ENCODE results near the gene MACROD2. TPM values are rescaled to one million over a fixed set of nuclear protein-coding genes. Genes with fewer than 3 reads are reported as not detected.

MACROD2 gene
- total RNA-seq, 4 donors from 2014 or later = 2.9 to 11.3 (median 8.0) TPM

DNA sequence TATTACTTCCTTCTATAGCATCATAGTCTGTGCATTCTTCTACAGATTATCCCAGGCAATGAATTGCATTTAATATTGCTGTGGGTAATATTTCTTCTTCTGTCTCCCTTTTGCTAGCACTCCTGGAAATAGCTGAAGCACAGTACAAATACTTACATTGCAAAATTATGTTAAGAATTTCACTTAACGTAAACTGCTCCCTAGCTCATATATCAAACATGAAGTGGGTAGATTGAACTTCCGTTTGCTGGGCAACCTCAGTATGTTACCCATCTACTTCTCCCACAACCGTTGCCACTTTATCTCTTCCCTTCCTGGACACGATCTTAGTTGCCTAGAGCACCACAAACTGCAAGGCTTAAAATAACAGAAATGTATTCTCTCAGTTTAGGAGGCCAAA is 1614.6 kb downstream of the MACROD2 start:
- TF ChIP-seq, protein P1, sequence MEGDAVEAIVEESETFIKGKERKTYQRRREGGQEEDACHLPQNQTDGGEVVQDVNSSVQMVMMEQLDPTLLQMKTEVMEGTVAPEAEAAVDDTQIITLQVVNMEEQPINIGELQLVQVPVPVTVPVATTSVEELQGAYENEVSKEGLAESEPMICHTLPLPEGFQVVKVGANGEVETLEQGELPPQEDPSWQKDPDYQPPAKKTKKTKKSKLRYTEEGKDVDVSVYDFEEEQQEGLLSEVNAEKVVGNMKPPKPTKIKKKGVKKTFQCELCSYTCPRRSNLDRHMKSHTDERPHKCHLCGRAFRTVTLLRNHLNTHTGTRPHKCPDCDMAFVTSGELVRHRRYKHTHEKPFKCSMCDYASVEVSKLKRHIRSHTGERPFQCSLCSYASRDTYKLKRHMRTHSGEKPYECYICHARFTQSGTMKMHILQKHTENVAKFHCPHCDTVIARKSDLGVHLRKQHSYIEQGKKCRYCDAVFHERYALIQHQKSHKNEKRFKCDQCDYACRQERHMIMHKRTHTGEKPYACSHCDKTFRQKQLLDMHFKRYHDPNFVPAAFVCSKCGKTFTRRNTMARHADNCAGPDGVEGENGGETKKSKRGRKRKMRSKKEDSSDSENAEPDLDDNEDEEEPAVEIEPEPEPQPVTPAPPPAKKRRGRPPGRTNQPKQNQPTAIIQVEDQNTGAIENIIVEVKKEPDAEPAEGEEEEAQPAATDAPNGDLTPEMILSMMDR (IDR thresholded peaks at IDR 0.05; ENCODE audit: low read depth) = no peak

DNA sequence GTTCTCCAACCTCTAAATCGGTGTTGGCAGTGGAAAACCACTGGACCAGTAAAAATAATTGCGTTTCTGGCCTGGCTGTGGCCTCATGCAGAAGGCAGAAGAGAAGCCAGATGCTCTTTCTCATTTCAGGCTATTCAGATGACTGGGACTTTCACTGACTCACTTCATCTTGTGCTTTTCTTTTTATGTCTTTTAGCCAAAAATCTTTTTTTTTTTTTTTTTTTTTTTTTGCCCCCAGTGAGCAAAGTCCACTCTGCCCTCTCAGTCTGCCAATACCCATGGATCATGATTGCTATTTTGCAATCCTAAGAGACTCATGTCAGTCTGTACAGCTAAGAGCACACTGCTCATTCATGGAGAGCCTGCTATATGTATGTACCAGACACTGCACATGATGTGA is 1615.5 kb downstream of the MACROD2 start:
- TF ChIP-seq, protein P1 (IDR thresholded peaks at IDR 0.05; ENCODE audit: low read depth) = no peak

DNA sequence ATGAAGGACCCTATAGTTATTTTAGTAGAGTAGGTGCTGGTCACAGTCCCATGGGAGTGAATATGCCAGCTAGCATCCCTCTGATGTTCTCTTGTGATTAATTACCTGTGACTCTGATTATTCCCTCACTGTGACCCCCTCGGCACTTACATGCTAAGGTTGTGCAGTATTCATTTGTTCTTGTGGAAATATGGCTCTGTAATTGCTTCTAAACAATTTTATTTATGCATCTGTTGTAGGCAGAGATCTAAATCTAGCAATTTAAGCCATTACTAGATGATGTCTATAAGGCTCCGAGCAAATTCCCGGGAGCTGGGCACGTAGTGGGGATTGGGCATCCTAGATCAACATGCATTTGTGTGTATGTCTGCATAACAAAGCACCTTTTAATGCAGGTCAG is 1616.2 kb downstream of the MACROD2 start:
- TF ChIP-seq, protein P1 (IDR thresholded peaks at IDR 0.05; ENCODE audit: low read depth) = no peak

DNA sequence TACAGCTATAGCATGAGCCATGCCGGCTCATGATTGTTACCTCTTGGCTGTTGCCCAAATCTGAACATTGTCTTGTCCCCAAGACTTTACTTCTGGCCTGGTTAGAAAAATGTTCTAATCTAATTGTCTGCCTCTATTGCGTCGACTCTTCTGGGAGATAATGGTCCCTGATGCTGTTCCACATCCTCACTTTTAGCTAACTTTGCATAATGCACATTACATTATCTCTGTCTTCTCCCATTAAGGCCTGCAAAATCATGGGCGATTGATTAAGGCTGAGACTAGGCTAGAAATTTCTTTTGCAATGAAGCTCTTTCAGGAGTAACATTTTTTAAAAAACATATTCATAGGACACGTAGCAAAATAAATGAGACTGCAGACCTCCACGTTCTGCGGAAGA is 1616.9 kb downstream of the MACROD2 start:
- TF ChIP-seq, protein P1 (IDR thresholded peaks at IDR 0.05; ENCODE audit: low read depth) = no peak

DNA sequence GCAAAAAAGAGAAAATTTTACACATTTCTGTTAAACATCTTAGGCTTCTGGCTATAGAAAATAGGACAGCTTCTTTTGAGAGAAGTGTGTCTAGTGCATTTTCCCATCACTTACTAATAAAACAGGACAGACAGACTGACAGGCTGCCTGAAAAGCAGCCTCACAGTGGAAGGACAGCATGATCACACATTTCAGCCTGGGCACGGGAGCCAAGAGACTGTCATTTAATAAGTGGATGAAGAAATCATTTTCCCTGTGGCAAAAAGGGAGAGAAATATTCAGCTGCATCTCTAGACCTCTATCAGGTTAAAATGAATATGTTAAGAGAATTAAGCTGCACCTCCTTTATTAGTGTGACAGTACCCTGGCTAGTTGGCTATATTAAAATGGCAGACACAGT is 1617.5 kb downstream of the MACROD2 start:
- TF ChIP-seq, protein P1 (IDR thresholded peaks at IDR 0.05; ENCODE audit: low read depth) = no peak

DNA sequence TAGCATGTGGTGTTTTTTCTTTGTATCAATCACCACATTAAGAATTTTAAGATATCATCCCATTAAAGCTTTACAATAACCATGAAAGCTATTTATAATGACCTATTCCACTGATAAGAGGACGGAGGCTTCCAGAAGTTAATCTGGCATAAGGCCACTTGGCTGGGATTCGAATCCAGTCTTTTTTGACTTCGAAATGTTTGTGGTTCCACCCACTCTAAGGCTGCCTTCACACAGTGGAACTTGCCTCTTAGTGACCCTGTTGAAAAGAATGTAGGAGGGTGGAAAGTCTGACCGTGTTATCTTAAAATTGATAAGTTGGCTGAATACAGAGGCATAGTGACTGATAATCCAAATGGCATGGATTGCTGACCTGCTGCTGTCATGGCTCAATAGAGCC is 1618.2 kb downstream of the MACROD2 start:
- TF ChIP-seq, protein P1 (IDR thresholded peaks at IDR 0.05; ENCODE audit: low read depth) = no peak

DNA sequence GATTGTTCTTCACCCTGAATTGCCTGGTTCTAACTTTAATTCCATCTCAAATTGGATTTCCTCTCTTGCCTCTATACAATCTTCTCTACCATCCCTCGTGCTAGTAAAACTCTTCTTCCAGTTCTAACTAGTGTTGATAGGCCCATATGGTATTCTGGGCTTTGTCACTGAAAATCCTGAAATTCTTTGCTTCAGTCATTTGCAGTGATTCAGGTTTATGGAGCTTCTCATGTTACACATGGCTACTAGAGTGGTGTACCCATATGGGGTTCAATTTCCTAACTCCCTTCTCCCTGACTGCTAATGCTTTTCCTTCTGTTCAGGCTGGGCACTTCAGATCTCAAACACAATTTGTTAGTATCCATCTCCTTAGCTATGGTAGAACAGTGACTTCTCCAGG is 1621.3 kb downstream of the MACROD2 start:
- TF ChIP-seq, protein P1 (IDR thresholded peaks at IDR 0.05; ENCODE audit: low read depth) = no peak

Data from subcutaneous adipose tissue (tissue), 4 donors.